Esophagus muscularis mucosa (tissue), 4 donors: ENCODE measurements around the gene PLEKHA7. TPM values are rescaled to one million over a fixed set of nuclear protein-coding genes. Genes with fewer than 3 reads are reported as not detected.
"Not testable (repeated sequence)": the region's sequence is repeated elsewhere in the genome, so short reads cannot be mapped to it uniquely, and the experiment has no call there.

Experiments used
- DNase-seq: peaks from one replicate; pipeline ENCODE4 v3.0.0-alpha.2; 2017; ENCODE audit errors: extremely low spot score
- H3K27ac ChIP-seq, 4 donors: fragments of 200-600 bp; sonication (generic); replicated peaks in 1 of 4; 1 replicate in 3 of 4; 2 replicates in 1 of 4; pipeline ENCODE4 v1.5.1; 2016 to 2019; ENCODE audit warnings: mild to moderate bottlenecking in 1 of 4
- H3K27me3 ChIP-seq, 4 donors: fragments of 200-600 bp; sonication (generic); one replicate each; pipeline versions ENCODE4 v1.5.1 to v1.6.0; 2016 to 2019
- H3K36me3 ChIP-seq, 4 donors: fragments of 200-600 bp; sonication (generic); one replicate each; pipeline ENCODE4 v1.5.1; 2016 to 2019
- H3K4me1 ChIP-seq, 4 donors: fragments of 200-600 bp; sonication (generic); one replicate each; pipeline ENCODE4 v1.5.1; 2016 to 2019
- H3K4me3 ChIP-seq, 4 donors: fragments of 200-600 bp; sonication (generic); 1 replicate in 2 of 4; 2 replicates in 2 of 4; pipeline ENCODE4 v1.5.1; 2016 to 2019; ENCODE audit warnings: mild to moderate bottlenecking in 4 of 4, moderate library complexity in 1 of 4
- H3K9me3 ChIP-seq, 4 donors: fragments of 200-600 bp; sonication (generic); 1 replicate in 3 of 4; 2 replicates in 1 of 4; pipeline ENCODE4 v1.5.1; 2016 to 2019
- CTCF ChIP-seq, 3 experiments: fragments of 200-600 bp in 2 of 3; fragments of 450-650 bp in 1 of 3; sonication (generic) in 2 of 3; IDR thresholded peaks; one replicate each; pipeline ENCODE4 v1.5.1; 2017 to 2019; ENCODE audit warnings: antibody characterized with exemption in 3 of 3, mild to moderate bottlenecking in 2 of 3, moderate library complexity in 1 of 3
- EP300 ChIP-seq: sonication (generic); formaldehyde crosslinking; IDR thresholded peaks from one replicate; pipeline ENCODE4 v1.6.1; 2017; ENCODE audit warnings: antibody characterized with exemption
- POLR2A ChIP-seq: fragments of 450-650 bp; IDR thresholded peaks from one replicate; pipeline ENCODE4 v1.6.1; 2017; ENCODE audit warnings: antibody characterized with exemption, moderate library complexity, mild to moderate bottlenecking, low read depth
- POLR2AphosphoS5 ChIP-seq, 2 donors: sonication (generic); formaldehyde crosslinking; IDR thresholded peaks; one replicate each; pipeline ENCODE4 v1.6.1; 2017; ENCODE audit warnings: antibody characterized with exemption in 2 of 2
- whole genome bisulfite sequencing: methylation state at CpG from one replicate; pipeline ENCODE4 v1.1.5; 2018; 5-methylcytosine and 5-hydroxymethylcytosine counted together
- intact Hi-C: fragments of 100-400 bp; cut with DNase I; formaldehyde crosslinking; loops from one replicate; pipeline ENCODE4 v1.15.1; 2023
- total RNA-seq, 4 donors: library from RNA; depleted of rRNA; stranded (reverse); fragments of >200 nt; gene quantifications; one replicate each; pipeline versions ENCODE4 v1.1.0 to v1.2.1, GENCODE V29; 2016

PLEKHA7 gene
- total RNA-seq, 4 donors from 2014 or later = 5.8 to 9.1 (median 7.7) TPM

DNA sequence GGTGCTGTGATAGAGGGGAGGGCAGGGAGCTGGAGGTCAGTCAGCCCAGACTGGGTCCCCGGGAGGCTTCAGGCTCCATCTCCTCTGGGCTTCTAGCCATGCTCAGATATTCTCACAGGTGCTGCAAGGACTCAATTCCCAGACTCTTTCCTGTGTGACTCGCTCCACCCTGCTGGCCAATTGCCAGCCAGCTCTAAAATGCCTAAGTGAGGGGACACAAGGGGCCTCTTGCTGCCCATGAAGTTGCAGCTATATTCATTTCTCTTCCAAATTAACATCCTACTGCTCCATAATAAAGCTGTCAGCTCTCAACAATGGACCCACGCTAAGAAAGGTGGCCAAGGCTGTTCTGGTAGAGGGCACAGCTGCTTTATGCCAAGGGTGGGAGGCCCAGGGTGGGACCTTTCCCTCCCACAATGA lies 101.5 kb downstream of the PLEKHA7 start:
- DNase-seq = no peak
- Histone ChIP-seq H3K27ac (no peak overlapping the region), H3K4me1 (peaks cover 0 to 13% (median 7%) of the 10 kb centered on the region in 4 donors), H3K4me3 (no peak overlapping the region), H3K36me3 (no peaks in the 10 kb centered on the region), H3K27me3 (no peaks in the 10 kb centered on the region), H3K9me3 (no peaks in the 10 kb centered on the region)
- TF ChIP-seq POLR2A = no peak
- intact Hi-C loops = no loop called here
- 74% methylated on average over 3 of the region's 3 CpGs for WGBS

GRCh38 chr11:16911658-16912057 lies 102.6 kb downstream of the PLEKHA7 start:
- Histone ChIP-seq H3K4me3 (no peak overlapping the region), H3K4me1 (peaks cover 0 to 13% (median 7%) of the 10 kb centered on the region in 4 donors), H3K36me3 (no peaks in the 10 kb centered on the region), H3K9me3 (no peaks in the 10 kb centered on the region), H3K27me3 (no peaks in the 10 kb centered on the region), H3K27ac (no peak overlapping the region)
- intact Hi-C loops = no loop called here
- WGBS = 92% methylated on average over 4 of the region's 4 CpGs
- no peak for TF ChIP-seq POLR2AphosphoS5 (IDR thresholded peaks at IDR 0.05)
- no peak for TF ChIP-seq EP300
- no peak for TF ChIP-seq CTCF (IDR thresholded peaks at IDR 0.05)
- TF ChIP-seq POLR2A = no peak
- DNase-seq = no peak

DNA sequence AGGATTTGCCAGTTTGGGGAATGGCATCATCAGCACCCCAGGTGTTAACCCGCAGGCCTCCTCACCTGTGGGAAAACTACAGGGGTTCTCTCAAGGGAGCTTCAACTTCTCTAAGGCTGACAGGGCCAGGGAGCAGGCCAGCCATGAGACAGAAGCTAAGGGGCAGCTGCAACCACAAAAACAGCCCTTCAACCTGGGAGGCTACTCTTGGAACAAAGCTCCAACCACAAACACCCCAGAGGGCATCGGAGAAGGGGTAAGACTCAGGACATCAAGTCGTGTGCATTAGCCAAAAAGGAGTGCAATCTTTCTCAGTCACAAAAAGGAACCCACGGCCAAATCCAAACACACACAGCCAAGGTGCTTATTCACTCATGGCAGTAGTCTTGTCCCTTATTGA lies 103.0 kb downstream of the PLEKHA7 start:
- H3K27me3 ChIP-seq = no peaks in the 10 kb centered on the region
- WGBS = 59% methylated on average over 3 of the region's 4 CpGs
- TF ChIP-seq POLR2A (no peak), EP300 (no peak), POLR2AphosphoS5 (IDR thresholded peaks at IDR 0.05) (no peak), CTCF (IDR thresholded peaks at IDR 0.05) (no peak)
- H3K4me1 ChIP-seq = peaks cover 0 to 13% (median 7%) of the 10 kb centered on the region in 4 donors
- intact Hi-C loops = no loop called here
- no peak for DNase-seq
- no peaks in the 10 kb centered on the region for H3K36me3 ChIP-seq
- H3K4me3 ChIP-seq = no peak overlapping the region
- H3K27ac ChIP-seq = no peak overlapping the region
- no peaks in the 10 kb centered on the region for H3K9me3 ChIP-seq

DNA sequence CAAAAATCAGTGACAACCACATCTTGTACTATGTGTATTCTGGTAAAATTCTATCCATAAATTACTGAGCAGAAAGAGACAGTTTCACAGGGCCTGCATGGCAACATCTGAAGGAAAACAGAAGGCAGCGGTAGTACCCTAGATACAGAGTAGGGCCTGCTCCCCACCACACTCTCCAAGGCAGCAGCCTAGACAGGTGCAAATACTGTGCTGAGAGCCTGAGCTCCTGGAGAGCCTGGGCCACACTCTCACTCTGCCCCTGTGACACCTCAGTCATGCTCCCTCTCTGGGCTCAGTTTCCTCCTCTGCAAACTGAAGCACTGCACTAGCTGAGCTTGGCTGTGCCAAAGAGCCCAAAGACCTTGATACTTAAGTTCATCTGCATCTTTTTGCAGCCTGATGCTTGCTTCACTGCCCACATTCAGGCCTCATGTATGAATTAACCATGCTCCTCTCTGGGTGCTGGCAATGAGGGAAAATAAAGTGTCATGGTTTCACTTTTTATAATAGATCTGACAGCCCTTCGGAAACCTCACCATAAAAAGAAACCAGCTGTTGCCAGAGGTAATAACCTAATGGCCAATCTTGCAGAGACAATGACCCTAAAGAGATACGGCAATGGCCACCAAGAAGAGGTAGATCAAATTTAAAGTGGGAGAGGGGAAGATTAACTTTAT lies 104.7 kb downstream of the PLEKHA7 start:
- intact Hi-C loops = no loop called here
- H3K36me3 ChIP-seq = no peaks in the 10 kb centered on the region
- peaks cover 6 to 20% (median 17%) of the 10 kb centered on the region in 4 donors for H3K4me1 ChIP-seq
- 90% methylated on average over 3 of the region's 3 CpGs for WGBS
- H3K27ac ChIP-seq = no peak overlapping the region
- H3K9me3 ChIP-seq = no peaks in the 10 kb centered on the region
- no peak overlapping the region for H3K4me3 ChIP-seq
- DNase-seq = no peak
- H3K27me3 ChIP-seq = no peaks in the 10 kb centered on the region
- TF ChIP-seq POLR2AphosphoS5 (IDR thresholded peaks at IDR 0.05) (no peak), CTCF (IDR thresholded peaks at IDR 0.05) (no peak), POLR2A (no peak), EP300 (no peak)

DNA sequence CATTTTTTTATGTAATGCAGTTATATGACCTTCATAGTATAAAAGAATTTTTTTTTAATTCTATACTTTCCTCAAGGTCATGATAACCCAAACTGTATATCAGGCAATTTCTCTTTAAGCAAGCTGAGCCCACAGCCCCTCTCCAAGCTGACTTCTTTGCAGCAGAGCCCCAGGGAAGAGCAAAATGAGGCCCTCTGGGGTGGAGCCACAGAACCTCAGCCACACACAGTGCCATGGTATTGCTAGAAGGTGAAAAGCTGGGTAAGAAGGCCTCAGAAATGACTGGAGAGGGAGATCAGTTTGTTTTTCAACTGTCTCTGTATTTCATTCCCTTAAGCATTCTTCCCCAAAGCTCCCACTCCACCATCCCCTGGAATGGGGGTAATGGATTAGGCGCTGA lies 108.8 kb downstream of the PLEKHA7 start:
- H3K27me3 ChIP-seq = no peaks in the 10 kb centered on the region
- no peak for DNase-seq
- intact Hi-C loops = no loop called here
- no peak overlapping the region for H3K4me3 ChIP-seq
- H3K9me3 ChIP-seq = no peaks in the 10 kb centered on the region
- TF ChIP-seq POLR2A = no peak
- TF ChIP-seq POLR2AphosphoS5 (IDR thresholded peaks at IDR 0.05) = no peak
- no peak for TF ChIP-seq CTCF (IDR thresholded peaks at IDR 0.05)
- no peak for TF ChIP-seq EP300
- peaks cover 11 to 32% (median 14%) of the 10 kb centered on the region in 4 donors for H3K4me1 ChIP-seq
- H3K36me3 ChIP-seq = no peaks in the 10 kb centered on the region
- H3K27ac ChIP-seq = no peak overlapping the region
- 100% methylated on average over 1 of the region's 1 CpG for WGBS

GRCh38 chr11:16904761-16905160 lies 109.5 kb downstream of the PLEKHA7 start:
- H3K27ac ChIP-seq, H3K9me3 ChIP-seq, H3K36me3 ChIP-seq, intact Hi-C loops, H3K27me3 ChIP-seq, DNase-seq, H3K4me3 ChIP-seq: not testable (repeated sequence)
- peaks cover 7 to 26% (median 13%) of the 10 kb centered on the region in 4 donors for H3K4me1 ChIP-seq
- 91% methylated on average over 2 of the region's 2 CpGs for WGBS
